GM18870 (cell line): ENCODE results near the gene NPIPA7.
"Not testable (repeated sequence)": the region's sequence is repeated elsewhere in the genome, so short reads cannot be mapped to it uniquely, and the experiment has no call there.

Source experiments
- ATAC-seq: cut with Tn5 transposase; IDR thresholded peaks from one replicate; pipeline ENCODE4 v1.9.1; 2021; ENCODE audit warnings: moderate library complexity; ENCODE audit not compliant: unreplicated experiment

NPIPA7 gene

GRCh38 chr16:16378840-16379239, at the start of gene NPIPA7:
NPIPA7 (plus strand) TSS chr16:16379140; CDS start chr16:16379245, 105 bp downstream.
- not testable (repeated sequence) for ATAC-seq

DNA sequence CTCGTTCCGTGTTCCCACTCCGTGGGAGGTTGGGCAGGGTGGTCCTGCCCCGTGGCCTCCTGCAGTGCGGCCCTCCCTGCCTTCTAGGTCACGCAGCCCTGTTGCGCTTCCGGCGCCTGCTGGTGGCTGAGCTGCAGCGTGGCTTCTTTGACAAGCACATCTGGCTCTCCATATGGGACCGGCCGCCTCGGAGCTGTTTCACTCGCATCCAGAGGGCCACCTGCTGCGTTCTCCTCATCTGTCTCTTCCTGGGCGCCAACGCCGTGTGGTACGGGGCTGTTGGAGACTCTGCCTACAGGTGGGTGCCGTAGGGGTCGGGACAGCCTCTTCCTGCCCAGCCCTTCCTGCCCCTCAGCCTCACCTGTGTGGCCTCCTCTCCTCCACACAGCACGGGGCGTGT, 47.5 kb upstream of the NPIPA7 start:
- not testable (repeated sequence) for ATAC-seq

DNA sequence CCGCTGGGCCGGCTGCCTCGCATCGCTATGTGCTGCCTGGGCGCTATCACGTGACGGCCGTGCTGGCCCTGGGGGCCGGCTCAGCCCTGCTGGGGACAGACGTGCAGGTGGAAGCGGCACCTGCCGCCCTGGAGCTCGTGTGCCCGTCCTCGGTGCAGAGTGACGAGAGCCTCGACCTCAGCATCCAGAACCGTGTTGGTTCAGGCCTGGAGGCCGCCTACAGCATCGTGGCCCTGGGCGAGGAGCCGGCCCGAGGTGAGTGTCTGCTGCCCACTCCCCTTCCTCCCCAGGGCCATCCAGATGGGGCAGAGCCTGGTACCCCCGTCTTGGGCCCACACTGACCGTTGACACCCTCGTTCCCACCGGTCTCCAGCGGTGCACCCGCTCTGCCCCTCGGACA, 21.4 kb upstream of the NPIPA7 start:
- not testable (repeated sequence) for ATAC-seq

- not testable (repeated sequence) for ATAC-seq
Observed at GRCh38 chr16:16358539-16359240, 20.2 kb upstream of the NPIPA7 start.

DNA sequence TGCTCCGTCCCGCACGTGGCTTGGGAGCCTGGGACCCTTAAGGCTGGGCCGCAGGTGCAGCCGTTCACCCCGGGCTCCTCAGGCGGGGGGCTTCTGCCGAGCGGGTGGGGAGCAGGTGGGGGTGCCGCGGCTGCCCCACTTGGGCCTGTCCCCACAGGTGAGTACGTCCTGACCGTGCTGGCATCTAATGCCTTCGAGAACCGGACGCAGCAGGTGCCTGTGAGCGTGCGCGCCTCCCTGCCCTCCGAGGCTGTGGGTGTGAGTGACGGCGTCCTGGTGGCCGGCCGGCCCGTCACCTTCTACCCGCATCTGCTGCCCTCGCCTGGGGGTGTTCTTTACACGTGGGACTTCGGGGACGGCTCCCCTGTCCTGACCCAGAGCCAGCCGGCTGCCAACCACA, 15.3 kb upstream of the NPIPA7 start:
- not testable (repeated sequence) for ATAC-seq

GRCh38 chr16:16364100-16364499, 14.8 kb upstream of the NPIPA7 start:
- ATAC-seq = not testable (repeated sequence)

DNA sequence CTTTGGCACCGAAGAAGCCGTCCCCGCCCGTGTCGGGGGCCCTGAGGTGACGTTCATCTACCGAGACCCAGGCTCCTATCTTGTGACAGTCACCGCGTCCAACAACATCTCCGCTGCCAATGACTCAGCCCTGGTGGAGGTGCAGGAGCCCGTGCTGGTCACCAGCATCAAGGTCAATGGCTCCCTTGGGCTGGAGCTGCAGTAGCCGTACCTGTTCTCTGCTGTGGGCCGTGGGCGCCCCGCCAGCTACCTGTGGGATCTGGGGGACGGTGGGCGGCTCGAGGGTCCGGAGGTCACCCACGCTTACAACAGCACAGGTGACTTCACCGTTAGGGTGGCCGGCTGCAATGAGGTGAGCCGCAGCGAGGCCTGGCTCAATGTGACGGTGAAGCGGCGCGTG, 14.2 kb upstream of the NPIPA7 start:
- not testable (repeated sequence) for ATAC-seq

GRCh38 chr16:16365319-16365718, 13.6 kb upstream of the NPIPA7 start:
- not testable (repeated sequence) for ATAC-seq

DNA sequence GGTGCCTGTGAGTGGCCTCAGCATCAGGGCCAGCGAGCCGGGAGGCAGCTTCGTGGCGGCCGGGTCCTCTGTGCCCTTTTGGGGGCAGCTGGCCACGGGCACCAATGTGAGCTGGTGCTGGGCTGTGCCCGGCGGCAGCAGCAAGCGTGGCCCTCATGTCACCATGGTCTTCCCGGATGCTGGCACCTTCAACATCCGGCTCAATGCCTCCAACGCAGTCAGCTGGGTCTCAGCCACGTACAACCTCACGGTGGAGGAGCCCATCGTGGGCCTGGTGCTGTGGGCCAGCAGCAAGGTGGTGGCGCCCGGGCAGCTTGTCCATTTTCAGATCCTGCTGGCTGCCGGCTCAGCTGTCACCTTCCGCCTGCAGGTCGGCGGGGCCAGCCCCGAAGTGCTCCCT, 13.1 kb upstream of the NPIPA7 start:
- not testable (repeated sequence) for ATAC-seq

GRCh38 chr16:16366552-16367284, 12.2 kb upstream of the NPIPA7 start:
- not testable (repeated sequence) for ATAC-seq

GRCh38 chr16:16367285-16367628, 11.7 kb upstream of the NPIPA7 start:
- not testable (repeated sequence) for ATAC-seq

GRCh38 chr16:16369081-16369856, 9.7 kb upstream of the NPIPA7 start:
- not testable (repeated sequence) for ATAC-seq

- ATAC-seq = not testable (repeated sequence)
Observed at GRCh38 chr16:16371136-16371735, 7.7 kb upstream of the NPIPA7 start.

DNA sequence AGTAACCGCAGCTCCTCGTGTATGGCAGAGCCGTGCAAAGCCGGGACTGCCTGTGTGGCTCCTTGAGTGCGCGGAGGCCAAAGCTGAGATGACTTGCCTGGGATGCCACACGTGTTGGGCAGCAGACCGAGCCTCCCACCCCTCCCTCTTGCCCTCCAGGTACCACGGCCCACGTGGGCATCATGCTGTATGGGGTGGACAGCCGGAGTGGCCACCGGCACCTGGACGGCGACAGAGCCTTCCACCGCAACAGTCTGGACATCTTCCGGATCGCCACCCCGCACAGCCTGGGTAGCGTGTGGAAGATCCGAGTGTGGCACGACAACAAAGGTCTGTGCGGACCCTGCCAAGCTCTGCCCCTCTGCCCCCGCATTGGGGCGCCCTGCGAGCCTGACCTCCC, 4.7 kb upstream of the NPIPA7 start:
- not testable (repeated sequence) for ATAC-seq

DNA sequence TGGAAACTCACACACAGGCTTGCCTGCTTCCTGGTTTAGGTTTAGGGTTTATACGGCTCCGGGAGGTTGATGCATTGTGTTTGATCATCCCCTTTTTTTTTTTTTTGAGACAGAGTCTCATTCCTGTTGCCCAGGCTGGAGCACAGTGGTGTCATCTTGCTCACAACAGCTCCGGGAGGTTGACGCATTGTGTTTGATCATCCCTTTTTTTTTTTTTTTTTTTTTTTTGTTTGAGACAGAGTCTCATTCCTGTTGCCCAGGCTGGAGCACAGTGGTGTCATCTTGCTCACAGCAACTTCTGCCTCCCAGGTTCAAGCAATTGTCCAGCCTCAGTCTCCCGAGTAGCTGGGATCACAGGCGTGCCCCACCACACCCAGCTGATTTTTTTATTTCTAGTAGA, 20.7 kb downstream of the NPIPA7 start:
- ATAC-seq = not testable (repeated sequence)

DNA sequence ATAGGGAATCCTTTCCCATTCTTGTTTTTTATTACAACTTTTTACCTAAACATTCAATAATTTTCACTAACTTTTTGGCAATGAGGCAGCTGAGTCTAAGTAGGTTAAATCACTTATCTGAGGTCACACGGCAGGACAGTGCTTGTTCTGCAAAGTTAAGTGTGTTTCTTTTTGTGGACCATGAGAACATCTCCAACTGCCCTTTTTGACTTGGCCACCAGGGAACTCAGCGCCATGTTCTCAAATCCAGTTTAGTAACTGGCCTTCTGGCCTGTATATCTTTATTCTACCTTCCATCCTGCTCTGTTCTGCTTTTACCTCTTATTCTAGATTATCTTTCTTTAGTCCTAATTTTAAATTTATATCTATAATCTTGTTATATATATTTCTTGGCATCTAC, 23.4 kb downstream of the NPIPA7 start:
- not testable (repeated sequence) for ATAC-seq

GRCh38 chr16:16404283-16404682, 25.3 kb downstream of the NPIPA7 start:
- ATAC-seq = not testable (repeated sequence)

GRCh38 chr16:16405421-16405820, 26.5 kb downstream of the NPIPA7 start:
- not testable (repeated sequence) for ATAC-seq

DNA sequence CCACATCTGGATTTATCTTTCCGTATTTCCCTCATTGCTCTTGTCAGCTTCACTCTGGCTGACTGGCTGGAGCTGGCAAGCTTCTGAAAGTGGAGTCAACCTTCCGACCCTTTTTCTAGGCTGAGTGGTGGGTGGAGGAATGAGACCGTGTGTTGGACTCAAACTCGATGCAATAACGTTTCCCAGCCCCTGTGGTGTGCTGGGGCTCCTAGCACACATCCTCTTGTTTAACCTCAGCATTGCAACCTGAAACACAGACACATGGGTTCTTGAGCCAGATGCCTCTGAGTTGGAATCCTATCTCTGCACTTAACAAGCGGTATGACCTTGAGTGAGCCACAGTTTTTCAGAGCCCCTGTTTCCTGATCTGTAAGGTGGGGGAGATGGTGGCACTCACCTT, 29.5 kb downstream of the NPIPA7 start:
- ATAC-seq = not testable (repeated sequence)

GRCh38 chr16:16413773-16414172, 34.8 kb downstream of the NPIPA7 start:
- ATAC-seq = not testable (repeated sequence)

DNA sequence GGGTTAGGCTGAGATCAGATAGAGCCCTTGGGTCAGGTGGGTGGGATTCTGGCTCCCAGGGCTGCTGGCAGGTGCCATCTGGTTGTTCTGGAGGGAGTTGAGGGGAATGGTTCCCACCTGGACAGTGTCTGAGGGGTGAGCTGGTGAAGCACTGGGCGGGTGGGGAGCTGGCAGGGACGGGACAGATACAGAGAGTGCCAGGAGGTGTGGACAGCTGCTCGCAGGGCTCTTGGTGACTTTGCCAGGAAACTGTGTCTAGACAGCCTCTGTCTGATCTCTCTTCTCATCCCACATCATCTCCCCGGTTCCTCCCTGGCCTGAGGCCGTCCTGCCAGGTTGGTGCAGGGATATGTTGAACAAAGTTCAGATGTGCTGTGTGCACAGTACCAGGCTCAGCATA, 38.1 kb downstream of the NPIPA7 start:
- not testable (repeated sequence) for ATAC-seq
